GM19328 (cell line): ENCODE measurements around the gene ZNF619.
"Not testable (repeated sequence)": the region's sequence is repeated elsewhere in the genome, so short reads cannot be mapped to it uniquely, and the experiment has no call there.

ENCODE experiments used
- ATAC-seq: cut with Tn5 transposase; IDR thresholded peaks from one replicate; pipeline ENCODE4 v1.9.1; 2021; ENCODE audit warnings: mild to moderate bottlenecking, moderate library complexity; ENCODE audit not compliant: unreplicated experiment

ZNF619 gene

DNA sequence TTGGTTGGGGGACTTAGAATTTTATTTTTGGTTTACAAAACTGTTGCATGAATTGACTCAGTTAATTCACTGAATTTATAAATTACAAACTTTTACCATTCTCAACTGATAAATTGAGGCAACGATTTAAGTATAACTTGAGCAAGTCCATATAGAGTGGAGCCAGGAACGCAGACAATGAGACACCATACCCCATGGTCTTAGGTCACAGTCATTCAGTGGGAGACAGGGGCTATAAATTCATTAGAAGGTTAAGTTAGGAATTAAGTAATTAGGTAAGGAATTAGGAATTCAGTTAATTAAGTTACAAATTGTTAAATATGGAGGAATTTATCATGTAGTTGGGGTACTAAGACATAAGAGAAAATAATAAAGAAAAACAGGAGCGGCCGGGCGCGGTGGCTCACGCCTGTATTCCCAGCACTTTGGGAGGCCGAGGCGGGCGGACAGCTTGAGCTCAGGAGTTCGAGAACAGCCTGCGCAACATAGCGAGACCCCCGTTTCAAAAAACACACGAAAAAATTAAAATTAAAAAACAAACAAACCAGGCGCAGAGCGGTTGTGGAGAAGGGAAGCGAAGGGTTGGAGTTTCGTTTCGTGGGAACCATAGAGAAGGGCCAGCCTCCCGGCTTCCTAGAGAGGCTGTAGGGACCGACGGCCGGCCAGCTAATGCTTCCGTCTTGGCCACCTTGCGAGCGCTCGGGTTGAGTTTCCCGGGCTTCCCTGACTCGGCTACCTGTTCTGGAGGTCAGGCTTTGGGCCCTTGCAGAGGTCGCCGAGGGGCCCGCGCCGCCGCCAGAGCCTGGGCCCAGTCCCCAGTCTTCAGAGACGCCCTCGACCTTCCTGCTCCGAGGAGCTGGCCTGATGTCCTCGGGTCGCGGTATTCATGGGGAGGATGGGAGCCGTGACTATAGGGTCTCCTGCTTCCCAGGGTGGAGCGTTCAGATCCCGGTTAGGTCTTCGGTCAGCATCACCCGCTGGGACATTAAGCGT is at the start of gene ZNF619:
Gene ZNF619 (plus strand): TSS at position 645 of the 993 bp plus-strand sequence. CDS start 858 bp downstream, outside the sequence.
- ATAC-seq, result peak; percentile 70

DNA sequence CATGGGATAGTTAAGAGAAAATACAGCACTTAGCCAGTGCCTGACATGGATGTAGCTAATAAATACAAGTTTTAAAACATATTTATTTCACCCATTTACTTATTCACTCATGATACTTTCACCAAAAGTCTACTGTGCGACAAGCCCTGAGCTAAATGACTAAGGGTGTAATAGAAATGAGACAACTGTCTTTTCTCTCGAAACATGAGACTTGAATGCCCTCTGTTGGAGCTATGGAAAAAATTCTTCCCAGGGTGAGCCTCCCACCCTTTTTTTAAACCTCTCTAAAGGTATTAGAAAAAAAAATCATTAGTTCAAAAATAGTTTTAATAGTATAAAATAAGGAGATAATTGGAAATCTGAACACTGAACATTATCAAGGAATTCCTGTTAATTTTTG is 44.1 kb upstream of the ZNF619 start:
- no peak for ATAC-seq

DNA sequence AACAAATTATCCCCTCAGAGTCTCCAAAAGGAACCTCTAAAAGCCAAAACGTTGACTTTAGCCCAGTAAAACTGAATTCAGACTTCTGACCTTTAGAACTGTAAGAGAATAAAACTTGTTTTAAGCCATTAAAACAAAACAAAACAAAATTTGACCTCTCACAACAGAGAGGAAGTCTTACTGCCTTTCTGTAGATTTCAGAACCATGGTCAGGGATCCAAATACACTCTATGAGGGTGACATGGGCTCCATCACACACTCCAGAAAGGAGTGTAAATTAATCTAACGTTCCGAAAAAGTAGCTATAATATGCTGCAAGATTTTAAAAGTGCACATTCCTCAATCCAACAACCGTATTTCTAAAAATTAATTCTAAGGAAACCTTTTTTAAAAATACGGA is 39.0 kb upstream of the ZNF619 start:
- ATAC-seq, result no peak

GRCh38 chr3:40445062-40445461 is 31.9 kb upstream of the ZNF619 start:
- no peak for ATAC-seq

- ATAC-seq, result no peak
These were observed 31.0 kb upstream of the ZNF619 start for GRCh38 chr3:40445880-40446279.

DNA sequence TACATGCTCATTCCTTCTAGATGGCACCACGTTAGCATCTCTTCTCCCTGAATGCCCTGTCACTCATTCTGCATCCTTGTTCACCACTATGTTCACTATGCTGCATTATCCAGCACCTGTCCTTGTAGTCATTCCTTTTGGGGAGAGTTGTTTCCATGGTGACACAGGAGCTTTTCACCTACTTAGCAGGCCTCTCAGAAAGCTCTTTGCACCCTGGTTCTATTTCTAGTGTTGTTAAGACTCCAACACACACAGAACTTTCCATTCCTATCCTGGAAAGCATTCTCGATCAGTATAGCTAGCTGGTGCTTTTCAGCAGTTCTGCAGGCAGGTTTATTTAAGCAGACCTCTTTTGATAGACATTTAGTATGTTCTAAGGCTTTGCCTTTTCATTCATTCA is 26.5 kb upstream of the ZNF619 start:
- ATAC-seq, result no peak

DNA sequence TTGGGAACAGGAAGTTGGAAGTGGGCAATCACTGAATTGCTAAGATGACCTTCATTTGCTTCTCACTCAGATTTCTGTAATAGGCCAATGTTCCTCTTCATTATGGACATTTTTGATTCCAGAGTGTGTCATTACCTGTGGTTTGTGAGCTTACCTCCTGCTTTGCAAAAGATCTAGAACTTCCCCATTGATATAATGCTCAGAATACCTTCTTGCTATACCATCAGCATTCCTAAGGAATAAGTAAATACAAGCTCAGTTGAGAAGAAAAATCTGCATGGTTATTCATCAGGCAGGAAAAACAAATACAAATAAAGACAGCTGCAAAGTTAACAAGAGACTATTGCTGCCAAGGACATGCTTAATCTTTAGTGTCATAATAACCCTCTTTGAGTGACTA is 25.4 kb upstream of the ZNF619 start:
- ATAC-seq, result no peak

- ATAC-seq, result no peak
These were observed 24.9 kb upstream of the ZNF619 start for GRCh38 chr3:40452057-40452456.

GRCh38 chr3:40452562-40452875 is 24.4 kb upstream of the ZNF619 start:
- ATAC-seq, result no peak

GRCh38 chr3:40452876-40453730 is 23.8 kb upstream of the ZNF619 start:
- peak; percentile 92 for ATAC-seq

DNA sequence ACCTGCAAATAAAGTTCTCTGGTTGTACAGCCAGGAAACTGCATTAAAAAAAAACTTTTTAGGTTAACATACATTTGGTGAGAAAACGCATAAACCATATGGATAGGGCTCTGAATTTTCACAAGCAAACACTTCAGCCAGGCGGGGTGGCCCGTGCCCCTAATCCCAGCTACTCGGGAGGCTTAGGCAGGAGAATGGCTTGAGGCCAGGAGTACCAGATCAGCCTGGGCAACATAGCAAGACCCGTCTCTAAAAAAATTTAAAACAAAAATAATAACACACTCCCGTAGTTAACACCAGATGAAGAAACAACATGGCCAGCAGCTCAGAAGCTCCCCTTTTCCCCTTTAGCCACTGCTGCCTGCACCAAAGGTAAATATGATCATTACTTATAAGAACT is 23.0 kb upstream of the ZNF619 start:
- no peak for ATAC-seq

GRCh38 chr3:40455328-40455727 is 21.6 kb upstream of the ZNF619 start:
- no peak for ATAC-seq

DNA sequence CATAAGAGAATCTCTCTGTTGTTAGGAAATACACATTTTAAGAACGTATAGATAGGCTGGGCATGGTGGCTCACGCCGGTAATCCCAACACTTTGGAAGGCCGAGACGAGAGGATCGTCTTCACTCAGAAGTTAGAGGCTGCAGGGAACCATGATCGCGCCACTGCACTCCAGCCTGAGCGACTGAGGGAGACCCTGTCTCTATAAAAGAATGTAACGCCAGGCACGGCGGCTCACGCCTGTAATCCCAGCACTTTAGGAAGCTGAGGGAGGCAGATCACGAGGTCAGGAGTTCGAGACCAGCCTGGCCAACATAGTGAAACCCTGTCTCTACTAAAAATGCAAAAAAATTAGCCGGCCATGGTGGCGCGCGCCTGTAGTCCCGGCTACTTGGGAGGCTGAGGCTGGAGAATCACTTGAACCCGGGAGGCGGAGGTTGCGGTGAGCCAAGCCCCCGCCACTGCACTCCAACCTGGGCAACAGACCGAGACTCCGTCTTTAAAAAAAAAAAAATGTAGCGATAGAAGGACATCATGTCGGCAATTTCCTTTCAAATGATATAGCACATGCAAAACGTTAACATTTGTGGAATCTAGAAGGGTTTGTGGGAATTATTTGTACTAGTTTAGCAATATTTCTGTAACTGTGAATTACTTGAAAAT is 20.5 kb upstream of the ZNF619 start:
- ATAC-seq, result no peak

GRCh38 chr3:40456940-40457823 is 19.7 kb upstream of the ZNF619 start, which contains the start of gene RPL14:
TSS of gene RPL14 (plus strand) at chr3:40457339. CDS start at chr3:40457472, 133 bp downstream.
- peak; percentile 56 for ATAC-seq

DNA sequence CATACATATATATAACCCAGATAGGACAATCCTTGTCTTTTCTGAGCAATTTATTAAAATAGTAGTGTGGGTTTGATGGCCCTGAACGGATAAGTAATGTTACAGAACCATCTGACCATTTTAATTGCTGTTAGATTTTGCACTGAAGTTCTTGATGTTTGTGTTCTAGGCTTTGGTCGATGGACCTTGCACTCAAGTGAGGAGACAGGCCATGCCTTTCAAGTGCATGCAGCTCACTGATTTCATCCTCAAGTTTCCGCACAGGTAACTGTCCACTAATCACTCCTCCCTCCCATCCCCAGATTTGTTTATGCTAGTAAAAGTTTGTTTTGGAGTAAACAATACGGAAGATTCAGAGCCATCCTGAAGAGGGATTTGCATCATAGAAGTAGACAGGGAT is 18.4 kb upstream of the ZNF619 start:
- ATAC-seq, result no peak

GRCh38 chr3:40460481-40460880 is 16.4 kb upstream of the ZNF619 start:
- ATAC-seq, result not testable (repeated sequence)

- ATAC-seq, result no peak
These were observed 15.8 kb upstream of the ZNF619 start for GRCh38 chr3:40461161-40461560.

GRCh38 chr3:40462838-40463237 is 14.1 kb upstream of the ZNF619 start:
- ATAC-seq, result not testable (repeated sequence)

- no peak for ATAC-seq
These were observed 13.3 kb upstream of the ZNF619 start for GRCh38 chr3:40463579-40463978.
